Fibroblast of the aortic adventitia (primary cell): Measurements from ENCODE around the gene BUD31. TPM values are rescaled to one million over a fixed set of nuclear protein-coding genes. Genes with fewer than 3 reads are reported as not detected.
A peak's percentile ranks its signal among the peaks of the same experiment; 100 is the strongest.
"Not testable (repeated sequence)": the region's sequence is repeated elsewhere in the genome, so short reads cannot be mapped to it uniquely, and the experiment has no call there.

Experiments used
- DNase-seq: peaks from one replicate; pipeline ENCODE4 v3.0.0-alpha.2; 2010; ENCODE audit warnings: low read depth
- H3K4me3 ChIP-seq: 2 replicates; pipeline ENCODE4 v1.5.1; 2011; ENCODE audit warnings: low read depth, mild to moderate bottlenecking, control low read depth, low read length, moderate library complexity
- total RNA-seq: library from RNA; depleted of rRNA; stranded (reverse); fragments of >200 nt; gene quantifications from 2 replicates; pipeline ENCODE4 v1.2.3, GENCODE V29; 2012; ENCODE audit warnings: low replicate concordance
- TF ChIP-seq, protein P1 (sequence below): IDR thresholded peaks from 2 replicates; pipeline ENCODE4 v1.5.1; 2011; ENCODE audit warnings: mild to moderate bottlenecking, low read length, control low read depth, inconsistent platforms; ENCODE audit not compliant: insufficient read depth

The BUD31 gene
- total RNA-seq, 1 donor, result 137 TPM

GRCh38 chr7:99409806-99410205 is 1.0 kb downstream of the BUD31 start:
- DNase-seq, result no peak
- TF ChIP-seq, protein P1, sequence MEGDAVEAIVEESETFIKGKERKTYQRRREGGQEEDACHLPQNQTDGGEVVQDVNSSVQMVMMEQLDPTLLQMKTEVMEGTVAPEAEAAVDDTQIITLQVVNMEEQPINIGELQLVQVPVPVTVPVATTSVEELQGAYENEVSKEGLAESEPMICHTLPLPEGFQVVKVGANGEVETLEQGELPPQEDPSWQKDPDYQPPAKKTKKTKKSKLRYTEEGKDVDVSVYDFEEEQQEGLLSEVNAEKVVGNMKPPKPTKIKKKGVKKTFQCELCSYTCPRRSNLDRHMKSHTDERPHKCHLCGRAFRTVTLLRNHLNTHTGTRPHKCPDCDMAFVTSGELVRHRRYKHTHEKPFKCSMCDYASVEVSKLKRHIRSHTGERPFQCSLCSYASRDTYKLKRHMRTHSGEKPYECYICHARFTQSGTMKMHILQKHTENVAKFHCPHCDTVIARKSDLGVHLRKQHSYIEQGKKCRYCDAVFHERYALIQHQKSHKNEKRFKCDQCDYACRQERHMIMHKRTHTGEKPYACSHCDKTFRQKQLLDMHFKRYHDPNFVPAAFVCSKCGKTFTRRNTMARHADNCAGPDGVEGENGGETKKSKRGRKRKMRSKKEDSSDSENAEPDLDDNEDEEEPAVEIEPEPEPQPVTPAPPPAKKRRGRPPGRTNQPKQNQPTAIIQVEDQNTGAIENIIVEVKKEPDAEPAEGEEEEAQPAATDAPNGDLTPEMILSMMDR, result no peak
- H3K4me3 ChIP-seq, result peak overlapping the region; percentile 98

DNA sequence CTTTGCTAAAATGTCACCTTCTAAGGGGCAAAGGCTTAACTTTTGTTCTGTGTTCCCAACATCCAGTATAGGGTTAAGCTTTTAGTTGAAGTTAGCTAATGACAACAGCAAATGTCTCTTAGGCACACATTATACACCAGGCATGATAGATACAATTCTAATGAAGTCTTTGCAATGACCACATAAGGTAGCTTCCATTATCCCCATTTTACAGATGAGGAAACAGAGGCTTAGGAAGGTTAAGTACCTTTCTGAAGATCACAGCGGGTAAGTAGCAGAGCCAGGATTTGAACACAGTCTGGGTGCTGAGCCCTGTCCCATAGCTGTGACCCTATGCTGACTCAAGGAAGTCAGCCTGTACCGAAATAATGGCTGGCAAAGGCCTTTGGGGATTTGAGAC is 1.9 kb downstream of the BUD31 start:
- peak overlapping the region; percentile 16 for H3K4me3 ChIP-seq
- no peak for DNase-seq

GRCh38 chr7:99415513-99416127 is 6.9 kb downstream of the BUD31 start:
- peak; percentile 76 for DNase-seq
- not testable (repeated sequence) for H3K4me3 ChIP-seq
- TF ChIP-seq, protein P1, result peak; percentile 72

More for the DNA sequence above, 1.9 kb downstream of the BUD31 start:
- TF ChIP-seq, protein P1, result no peak

DNA sequence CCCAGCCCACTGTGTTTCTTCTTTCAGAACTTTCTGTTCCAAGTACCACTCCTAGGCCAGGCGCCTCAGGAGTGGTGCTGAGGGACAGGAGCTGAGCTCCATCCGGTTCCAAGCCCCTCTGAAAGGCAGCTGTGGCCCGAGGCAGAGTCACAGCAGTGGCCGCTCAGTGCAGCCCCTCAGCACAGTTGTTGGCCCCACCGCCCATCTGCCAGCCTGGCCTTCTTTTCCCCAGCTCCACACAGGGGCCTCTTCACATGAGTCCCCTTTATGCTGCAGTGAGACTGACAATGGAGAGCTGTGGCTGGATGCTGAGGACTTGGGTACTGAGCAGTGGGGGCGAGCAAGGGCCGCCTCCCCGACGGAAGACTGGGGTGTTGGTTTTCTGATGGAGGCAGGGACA is 9.5 kb downstream of the BUD31 start:
- no peak for DNase-seq

DNA sequence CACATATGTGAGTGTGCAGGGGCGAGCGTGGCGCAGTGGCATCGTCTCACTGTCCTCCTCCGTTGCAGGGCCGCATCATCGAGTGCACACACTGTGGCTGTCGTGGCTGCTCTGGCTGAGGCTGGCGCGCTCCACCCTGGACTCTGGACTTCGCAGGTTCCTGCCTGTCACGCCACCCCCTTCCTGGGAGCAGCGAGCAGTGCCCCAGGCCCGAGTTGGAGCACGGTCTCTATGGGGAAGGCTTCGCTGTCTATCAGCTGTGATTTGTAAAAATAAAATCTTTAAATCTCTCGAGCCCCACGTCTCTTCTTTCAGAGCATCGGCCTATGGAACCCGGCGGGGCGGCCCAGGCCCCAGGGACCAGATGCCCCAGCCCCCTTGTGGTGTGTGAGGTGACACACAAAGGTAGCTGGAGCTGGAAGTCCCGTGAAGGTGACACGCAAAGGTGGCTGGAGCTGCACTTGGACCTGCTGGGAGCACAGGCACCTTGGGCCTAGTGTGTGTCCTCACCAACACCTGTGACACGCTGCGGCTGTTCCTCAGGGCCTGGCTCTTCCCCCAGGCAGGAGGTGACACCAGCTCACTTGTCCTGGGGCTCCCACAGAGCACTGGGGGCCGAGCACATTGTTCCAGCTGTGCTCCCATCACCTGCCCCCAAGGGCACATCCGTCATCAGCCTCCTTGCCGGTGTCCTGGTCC is 10.7 kb downstream of the BUD31 start:
- no peak for DNase-seq
- TF ChIP-seq, protein P1, result no peak
- no peak overlapping the region for H3K4me3 ChIP-seq

More for the DNA sequence above, 9.5 kb downstream of the BUD31 start:
- no peak overlapping the region for H3K4me3 ChIP-seq
- TF ChIP-seq, protein P1, result no peak

- H3K4me3 ChIP-seq, result no peak overlapping the region
- no peak for DNase-seq
- TF ChIP-seq, protein P1, result no peak
These were observed 11.4 kb downstream of the BUD31 start for GRCh38 chr7:99420213-99420612.
